ENCODE data around the gene PTPRG. TPM values are rescaled to one million over a fixed set of nuclear protein-coding genes. Genes with fewer than 3 reads are reported as not detected.
"Not testable (repeated sequence)": the region's sequence is repeated elsewhere in the genome, so short reads cannot be mapped to it uniquely, and the experiment has no call there.

The PTPRG gene
- polyA plus RNA-seq, 3 donors = 78.2 to 84.6 (median 83.3) TPM

DNA sequence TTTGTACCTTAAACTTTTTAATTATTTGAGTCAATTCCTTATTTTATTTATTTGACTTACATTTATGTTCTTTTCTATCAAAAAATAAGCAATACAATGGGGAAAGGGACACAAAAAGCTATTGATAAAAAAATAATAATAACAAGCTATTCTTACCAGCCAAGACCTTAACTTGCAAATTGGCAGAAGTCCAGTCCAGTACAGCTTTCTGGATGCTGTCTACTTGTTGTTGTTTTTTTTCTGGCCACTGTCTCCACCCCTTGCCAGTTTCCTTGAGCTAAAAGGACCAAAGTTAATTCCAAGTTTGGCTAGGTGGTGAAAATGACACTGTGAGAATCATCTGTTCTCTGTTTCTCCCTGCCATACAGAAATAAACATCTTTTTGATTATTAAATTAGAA lies 232.2 kb downstream of the PTPRG start:
- DNase-seq = no peak

DNA sequence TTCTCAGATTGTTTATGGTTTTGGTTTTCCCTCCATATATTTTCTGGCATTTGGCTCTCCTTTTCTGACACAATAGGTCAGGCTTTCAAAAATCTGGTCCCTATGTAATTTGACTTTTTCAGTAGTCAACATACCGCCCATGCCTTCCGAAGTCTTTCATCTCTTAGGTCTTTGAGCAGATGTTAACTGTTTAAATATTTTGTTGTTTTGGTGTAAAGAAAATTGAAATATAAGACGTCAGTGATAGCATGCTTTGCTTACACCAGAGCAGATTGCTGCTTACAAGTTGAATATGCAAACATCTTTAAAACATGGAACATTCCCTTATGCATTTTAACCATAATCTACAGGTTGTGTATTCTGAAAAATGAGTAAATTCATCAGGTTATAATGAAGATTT lies 233.0 kb downstream of the PTPRG start:
- DNase-seq = no peak

DNA sequence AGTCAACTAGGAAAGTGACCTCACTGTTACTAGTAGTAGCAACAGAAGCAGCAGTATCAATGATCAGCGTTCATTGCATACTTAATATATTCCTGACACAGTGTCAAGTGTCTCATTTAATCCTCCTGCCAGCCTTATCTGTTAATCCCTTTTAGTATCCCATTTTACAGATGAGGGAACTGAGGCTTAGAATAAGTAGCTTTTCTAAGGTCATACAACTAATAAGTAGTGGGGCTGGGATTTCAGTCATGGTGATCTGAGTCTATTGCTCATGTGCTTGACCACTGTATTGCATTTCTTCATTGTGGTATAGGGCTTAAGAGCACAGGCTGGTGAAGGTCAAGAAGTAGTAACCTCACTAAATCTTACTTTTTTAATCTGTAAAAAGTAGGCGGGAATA lies 233.6 kb downstream of the PTPRG start:
- no peak for DNase-seq

DNA sequence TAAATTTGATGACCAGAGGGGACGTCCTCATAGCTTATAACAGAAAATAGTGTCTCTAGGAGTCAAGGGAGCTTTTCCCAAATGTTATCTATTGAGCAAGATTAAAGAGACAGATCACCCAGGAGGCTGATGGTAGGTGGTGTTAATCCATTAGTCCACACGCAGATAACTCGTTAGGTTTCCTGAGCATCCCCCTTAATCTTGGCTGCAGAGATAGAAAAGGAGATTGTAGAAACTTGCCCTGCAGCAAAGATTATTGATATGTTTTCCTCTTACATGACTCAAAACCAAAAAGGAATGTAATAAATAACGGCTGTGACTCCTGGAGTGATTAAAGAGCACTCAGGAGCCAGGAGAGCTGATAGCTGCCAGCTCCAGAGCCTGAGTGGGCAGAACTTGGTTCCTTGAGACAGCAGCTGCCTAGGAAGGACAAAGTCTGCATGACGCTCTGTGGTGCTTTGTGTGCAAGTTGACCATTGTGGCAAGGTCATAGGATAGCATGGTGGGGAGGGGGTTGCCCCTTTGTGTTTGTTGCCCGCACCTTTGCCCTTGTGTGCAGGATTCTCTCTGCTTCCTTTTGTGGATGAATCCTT lies 234.8 kb downstream of the PTPRG start:
- no peak for DNase-seq

DNA sequence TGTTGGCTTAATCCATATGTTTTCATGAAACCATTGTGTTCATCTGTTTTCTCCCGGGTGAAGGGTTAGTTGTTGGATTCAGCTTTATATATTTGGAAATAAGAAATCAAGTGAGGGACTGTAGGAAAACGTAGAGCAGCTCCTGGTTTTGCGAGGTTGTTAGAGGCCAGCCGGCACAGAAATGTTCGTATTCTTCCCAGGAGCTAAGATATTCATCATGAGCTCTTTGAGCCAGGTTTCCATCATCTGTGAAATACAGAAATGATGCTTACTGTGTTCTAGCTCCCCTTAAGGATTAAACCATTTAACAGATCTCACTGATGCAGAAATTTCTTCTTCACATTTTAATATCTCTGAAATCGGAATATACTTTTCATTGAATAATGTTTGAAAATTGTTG lies 235.5 kb downstream of the PTPRG start:
- no peak for DNase-seq

DNA sequence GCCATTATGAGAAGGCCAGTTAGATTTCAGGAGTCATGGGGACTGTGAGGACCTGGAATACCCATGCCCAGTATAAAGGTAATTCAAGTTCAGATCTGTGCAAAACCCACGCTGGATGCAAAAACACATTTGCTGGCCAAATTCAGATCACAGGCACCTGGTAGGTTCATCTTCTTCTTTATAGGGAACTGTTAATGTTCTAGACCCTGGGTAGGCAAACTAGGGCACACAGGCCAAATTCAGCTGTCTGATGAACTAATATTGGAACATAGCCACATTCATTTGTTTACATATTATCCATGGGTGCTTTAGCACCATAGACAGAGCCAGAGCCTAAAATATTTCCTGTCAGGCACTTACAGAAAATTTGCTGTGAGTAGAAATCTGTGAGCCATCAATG lies 241.4 kb downstream of the PTPRG start:
- DNase-seq = no peak

DNA sequence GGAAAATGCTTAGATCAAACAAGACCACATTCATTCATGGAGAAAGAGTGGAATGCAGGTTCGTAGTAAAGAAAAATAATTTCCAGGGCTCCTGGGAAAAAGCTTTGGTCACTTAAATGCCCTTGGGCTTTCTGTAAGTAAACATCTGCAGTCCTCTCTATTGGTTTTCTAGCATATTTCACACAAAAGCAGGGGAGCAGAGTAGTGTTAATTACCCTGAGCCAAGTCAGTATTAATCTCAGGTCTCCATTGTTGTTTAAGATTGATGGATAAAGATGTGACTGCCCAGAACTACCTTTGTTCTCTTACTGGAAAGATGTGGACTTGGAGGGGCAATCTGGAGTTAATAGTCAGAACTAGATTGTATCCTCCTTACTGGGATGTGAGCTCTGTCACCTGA lies 242.6 kb downstream of the PTPRG start:
- no peak for DNase-seq

DNA sequence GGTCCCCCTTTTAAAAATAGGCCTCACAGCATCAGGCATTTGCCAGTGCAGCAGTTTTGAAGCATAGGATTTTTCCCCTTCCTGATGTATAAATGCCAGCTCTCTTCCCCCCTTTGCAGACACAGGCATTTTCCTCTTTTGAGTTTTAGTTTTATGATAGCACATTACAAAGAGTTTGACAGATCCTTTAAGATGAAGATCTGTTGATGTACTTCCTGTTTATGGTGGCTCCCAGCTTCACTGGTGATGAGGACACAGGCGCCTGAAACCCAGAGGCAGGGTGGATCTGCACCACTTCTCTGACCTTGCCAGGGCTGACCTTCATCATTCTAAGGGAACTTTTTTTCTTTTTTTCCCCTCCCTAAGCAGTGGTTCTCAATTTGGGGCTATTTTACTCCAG lies 243.4 kb downstream of the PTPRG start:
- DNase-seq = no peak

DNA sequence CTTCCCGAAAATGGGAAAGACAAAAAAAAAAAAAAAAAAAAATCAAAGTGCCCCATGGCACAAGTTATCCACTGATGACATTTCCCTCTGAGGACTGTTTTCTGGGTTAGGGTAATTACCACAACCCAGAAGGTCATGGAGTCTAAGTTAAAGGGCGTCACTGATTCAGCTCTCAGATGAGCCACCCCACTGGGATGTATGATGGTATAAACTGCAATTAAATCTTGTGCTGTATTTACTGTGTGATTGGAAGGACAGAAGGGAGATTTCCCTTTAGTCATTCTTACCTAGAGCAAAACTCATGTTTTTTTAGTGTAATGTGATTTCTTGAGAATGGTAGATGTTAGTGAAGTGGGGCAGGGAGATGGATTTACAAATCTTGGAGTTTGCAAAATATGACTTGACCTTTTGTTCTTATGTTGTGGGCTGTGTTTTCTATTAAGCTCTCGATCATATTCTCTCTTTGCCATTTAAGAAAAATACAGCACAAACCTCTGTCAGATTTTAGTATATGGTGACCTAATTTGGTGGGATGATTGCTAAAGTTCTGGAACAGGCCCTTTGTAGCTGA lies 244.2 kb downstream of the PTPRG start:
- no peak for DNase-seq

DNA sequence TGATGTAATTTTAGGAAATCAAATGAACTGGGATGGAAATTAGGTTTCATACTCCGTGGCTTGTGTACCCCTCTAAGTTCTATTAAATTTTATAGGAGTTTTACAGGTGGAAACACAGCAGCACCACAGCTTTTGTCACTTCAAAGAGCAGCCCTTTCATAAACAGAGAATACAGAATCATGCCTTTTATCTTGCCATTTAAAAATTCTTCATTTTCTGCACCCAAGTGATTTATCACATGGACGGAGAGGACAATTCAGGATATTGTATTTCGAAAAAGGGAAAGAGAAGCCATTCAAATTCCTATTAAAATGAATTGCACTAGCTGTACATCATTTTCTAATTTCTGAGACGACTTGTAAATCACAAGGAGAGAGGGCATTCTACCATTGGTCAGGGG lies 245.4 kb downstream of the PTPRG start:
- DNase-seq = no peak

DNA sequence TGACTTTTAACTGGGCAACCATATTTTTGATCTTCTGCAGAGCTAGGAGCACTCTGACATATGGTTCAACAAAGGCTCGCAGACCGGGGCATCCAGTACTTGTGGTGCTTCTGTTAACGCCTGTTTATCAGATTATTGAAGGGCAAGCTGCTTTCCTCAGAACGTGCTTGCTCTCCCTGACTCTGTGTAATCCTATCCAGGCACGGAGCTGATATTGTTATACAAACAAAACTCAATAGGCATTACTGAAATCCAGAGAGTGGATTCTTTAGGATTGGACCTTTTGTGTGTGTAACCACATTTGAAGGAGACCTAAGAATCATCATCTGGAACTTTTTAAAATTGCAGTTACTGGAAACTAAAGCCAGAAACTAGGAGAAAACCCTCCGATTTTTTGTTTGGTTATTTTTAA lies 246.5 kb downstream of the PTPRG start:
- no peak for DNase-seq

DNA sequence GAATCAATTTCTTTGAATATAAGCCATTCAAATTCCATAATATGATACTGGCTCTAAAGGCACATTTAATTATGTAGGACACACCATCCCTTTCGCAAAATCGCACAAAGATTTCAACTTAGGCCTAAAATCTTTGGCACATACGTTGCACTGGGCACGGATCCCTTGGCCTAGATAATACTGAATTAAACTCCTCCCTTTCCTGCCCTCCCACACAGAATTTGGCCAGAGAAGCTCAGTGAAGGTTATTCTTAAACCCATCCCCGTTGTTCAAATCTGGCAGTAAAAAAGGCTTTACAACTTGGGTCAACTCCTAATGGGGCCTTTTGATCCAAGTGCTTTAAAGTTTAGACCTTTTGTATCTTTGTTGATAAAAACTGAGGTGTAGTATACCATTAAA lies 247.2 kb downstream of the PTPRG start:
- no peak for DNase-seq

DNA sequence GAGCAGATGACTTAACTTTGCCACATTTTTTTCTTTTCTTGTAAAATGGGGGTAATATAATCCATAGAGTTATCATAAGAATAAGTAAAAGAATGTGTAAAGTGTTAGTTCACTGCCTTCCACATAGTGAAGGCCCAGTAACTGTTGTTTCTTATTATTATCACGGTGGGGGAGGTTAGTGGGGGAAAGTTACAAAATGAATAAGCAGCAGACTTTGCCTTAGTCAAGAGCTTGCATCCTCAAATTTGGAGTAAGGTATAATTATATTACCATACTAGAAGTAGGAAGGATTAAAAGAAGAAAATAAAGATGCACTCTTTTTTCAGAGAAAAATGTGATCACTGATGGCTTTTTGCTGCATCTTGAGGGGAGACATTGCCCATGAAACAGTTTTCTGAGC lies 247.6 kb downstream of the PTPRG start:
- DNase-seq = no peak

DNA sequence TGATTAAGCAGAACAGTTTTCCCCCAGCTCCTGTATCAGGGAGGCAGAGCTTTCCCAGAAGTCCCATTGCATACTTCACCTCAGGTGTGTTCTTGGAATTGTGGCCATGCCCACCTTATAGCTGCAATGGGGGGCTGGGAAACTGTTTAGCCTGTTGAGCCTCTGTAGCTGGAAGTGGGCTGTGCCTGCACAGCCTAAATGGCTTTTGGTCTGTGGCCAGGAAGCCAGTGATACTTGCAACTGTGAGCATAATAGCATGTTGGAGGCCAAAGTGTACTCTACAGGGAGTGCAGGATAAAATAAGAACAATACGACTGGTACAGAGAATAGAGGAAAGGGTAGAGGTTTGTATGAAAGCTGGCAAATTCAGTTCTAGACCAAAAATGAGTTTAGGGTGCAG lies 248.5 kb downstream of the PTPRG start:
- DNase-seq = peak; percentile 33

DNA sequence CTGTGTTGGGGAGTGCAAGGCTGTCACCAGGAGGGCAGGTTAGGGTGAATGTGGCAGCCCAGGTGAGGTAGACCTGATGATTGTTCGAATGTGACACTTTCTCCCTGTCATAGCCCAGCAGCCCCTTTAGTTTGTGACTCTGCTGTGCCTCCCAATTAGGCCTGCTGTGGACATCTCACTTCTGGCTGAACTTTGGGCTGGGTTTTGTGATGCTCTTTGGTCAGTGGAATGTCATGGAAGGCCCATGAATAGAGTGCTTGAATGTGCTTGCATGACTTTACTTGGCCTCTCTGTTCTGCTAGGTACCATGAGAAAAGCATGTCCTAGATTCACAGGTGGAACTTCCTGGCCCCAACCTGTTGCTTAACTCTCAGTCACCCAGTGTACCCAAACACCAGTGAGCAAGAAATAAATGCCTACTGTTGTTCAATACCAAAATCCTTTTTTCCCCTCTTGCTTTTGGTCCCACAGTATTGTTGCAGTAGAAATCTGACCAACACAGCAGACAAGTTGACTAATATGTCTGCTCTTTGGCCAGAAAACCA lies 249.7 kb downstream of the PTPRG start:
- DNase-seq = no peak

DNA sequence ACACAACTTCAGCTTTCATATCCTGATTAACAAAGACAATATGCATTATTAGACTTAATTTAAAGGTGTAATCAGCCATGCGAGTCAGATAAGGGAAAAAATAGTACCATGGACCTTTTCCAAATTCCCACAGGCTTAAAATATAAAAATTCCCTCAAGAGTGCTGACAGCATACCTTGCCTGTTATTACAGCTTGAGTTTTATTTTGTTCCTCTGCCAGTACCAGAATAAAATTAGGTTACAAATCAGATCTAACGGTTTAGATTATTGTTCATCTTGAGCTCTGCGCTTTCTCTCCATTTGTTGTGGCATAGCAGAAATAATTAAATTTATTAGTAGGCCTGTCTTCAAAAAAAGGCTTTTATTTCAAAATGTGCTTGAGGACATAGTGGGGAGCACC lies 250.3 kb downstream of the PTPRG start:
- DNase-seq = no peak

DNA sequence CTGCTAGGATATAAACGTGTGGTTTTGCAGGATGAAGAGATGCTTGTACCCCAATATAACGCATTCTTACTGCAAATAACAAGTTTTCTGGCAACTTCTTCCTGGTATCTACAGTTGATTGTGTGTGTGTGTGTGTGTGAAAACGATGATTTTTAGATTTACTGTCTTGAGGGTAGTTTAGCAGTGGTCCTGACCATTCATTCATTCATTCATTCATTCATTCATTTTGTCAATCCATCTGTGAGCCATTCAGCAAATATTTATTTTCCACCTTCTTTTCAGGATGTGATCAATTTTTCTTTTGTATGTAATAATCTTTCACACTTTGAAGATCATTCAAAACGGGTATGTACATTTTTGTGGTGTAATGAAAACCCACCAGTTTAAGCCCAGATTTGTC lies 250.7 kb downstream of the PTPRG start:
- no peak for DNase-seq

DNA sequence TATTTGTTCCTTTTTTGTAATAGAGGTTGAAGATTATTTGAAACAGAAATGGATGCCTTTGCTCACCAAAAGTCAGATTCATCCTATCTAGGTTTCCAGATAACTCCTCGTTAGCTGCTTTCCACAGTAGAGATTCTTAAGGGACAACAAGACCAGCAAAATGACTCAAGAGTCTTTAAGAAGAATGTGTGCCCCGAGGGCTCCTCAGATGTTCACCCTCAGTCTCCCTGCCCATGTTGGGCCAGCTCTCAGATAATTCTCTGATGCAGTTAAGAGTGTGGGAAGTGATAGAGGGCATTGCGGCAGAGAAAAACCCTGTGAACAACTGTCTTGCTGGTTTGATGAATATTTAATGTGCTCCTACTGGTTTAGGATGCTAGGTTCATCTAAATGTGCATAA lies 251.1 kb downstream of the PTPRG start:
- no peak for DNase-seq

DNA sequence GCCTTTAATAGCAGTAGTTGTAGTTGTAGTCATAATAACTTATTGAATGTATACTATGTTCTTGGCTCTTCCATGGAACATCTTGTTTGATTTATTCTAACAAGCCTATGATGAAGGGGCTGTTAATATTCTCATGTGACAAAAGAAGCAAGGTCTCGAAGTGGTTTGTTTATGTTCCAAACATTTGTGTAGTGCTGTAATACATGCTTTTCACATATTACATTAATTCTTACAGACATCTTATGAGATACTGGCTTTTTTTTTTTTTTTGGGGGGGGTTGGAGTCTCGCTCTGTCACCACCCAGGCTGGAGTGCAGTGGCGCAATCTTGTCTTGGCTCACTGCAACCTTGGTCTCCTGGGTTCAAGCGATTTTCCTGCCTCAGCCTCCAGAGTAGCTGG lies 252.3 kb downstream of the PTPRG start:
- DNase-seq = no peak

DNA sequence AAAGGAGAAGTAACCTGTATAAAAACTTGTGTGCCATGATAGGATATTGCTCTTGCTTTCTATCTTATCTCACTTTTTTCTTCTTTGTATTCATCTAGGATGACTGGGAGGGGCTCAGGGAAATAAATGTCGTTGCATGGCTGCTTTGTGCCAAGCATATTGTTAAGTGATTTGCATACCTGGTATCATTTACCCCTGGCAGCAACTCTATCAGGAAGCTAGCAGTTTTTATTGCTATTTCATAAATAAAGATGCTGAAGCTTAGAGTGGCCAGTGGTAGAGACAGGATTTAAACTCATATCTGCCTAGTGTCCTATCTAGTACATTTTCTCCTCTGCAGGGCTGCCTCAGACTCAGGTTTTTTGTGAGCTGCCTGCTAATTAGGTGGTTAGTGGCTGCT lies 253.3 kb downstream of the PTPRG start:
- no peak for DNase-seq

DNA sequence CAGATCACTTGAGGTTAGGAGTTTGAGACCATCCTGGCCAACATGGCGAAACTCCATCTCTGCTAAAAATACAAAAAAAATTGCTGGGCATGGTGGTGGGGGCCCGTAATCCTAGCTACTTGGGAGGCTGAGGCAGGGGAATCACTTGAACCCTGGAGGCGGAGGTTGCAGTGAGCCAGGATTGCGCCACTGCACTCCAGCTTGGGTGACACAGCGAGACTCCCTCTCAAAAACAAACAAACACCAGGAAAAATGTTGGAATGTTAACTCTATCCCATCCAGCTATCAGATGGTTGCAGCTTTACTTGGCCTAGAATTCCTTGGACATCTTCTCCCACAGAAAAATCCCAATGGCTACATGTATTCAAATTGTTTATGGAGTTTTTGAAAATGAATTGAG lies 254.9 kb downstream of the PTPRG start:
- DNase-seq = not testable (repeated sequence)

DNA sequence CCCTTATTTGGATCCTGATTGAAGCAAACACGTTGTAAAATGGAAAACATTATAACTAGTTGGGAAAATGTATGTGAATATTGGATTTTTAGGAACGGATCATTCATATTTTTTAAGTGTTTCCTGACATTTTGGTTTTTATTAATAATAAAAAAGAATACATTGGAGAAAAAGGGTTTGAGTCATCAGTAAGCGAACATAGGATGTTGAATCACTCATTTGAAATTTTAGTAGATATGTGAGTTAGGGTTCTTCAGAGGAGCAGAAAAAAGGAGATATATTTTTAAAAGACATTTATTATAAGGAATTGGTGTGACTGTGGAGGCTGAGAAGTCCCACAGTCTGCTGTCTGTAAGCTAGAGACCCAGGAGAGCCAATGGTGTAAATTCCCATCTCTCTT lies 258.5 kb downstream of the PTPRG start:
- no peak for DNase-seq

DNA sequence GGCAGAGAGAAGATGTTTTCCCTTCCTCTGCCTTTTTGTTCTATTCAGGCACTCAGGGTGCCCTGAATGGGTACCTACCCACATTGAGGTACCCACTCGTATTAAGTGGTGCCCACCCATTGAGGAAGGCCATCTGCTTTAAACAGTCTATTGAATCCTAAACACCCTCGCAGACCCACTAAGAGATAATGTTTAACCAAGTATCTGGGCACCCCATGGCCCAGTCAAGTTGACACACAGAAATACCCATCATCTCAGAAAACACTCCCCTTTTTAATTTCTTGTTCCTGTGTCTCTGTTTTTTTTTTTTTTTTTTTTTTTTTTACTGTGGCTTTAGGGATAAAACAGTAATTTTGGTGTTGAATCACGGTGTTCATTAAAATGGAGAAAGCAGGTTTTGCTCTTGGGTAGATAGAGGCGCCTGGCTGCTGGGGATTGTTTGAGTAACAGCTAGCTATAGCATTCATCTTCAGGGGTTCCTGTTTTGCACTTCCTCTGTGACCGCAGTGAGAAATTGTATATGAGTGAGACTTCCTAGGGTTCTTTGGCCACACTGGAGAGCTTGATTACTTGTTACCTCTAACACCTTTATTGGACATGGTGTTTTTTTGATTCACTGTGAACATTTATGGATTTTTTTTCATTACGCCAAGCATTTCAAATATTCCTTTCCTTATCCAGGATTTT lies 259.1 kb downstream of the PTPRG start:
- no peak for DNase-seq

DNA sequence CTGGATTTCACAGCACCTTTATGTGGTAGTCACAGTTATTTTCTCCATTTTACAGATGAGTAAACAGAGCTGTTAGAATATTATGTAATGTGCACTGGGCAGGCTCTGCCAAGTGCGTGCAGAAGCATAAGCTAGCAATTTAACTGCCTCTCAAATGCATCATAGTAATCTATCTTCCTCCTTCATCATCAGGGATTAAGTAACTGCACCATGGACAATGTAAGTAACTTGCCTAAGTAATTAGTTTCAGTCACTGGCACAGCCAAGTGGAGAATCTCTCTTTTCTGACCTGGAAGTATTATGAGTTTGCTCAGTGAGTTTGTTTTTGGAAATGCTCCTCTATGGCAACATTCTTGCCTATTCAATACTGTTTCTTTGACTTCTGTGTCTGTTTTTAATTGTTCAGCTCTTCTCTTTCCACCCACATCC lies 260.5 kb downstream of the PTPRG start:
- DNase-seq = no peak
